Omental fat pad (tissue), 4 donors: ENCODE data around the gene FGF3. TPM values are rescaled to one million over a fixed set of nuclear protein-coding genes. Genes with fewer than 3 reads are reported as not detected.

Experiments used
- ATAC-seq: fragments of 150-250 bp; one replicate; pipeline ENCODE4 v1.9.1; 2016; ENCODE audit warnings: mild to moderate bottlenecking, moderate library complexity; ENCODE audit not compliant: low FRiP score
- DNase-seq: peaks from one replicate; pipeline ENCODE4 v3.0.0-alpha.2; 2019; ENCODE audit warnings: low spot score
- CTCF ChIP-seq, 3 donors: fragments of 450-650 bp; IDR thresholded peaks; one replicate each; pipeline ENCODE4 v1.5.1; 2016 to 2017; ENCODE audit warnings: antibody characterized with exemption in 3 of 3, mild to moderate bottlenecking in 3 of 3, moderate library complexity in 2 of 3
- total RNA-seq, 4 donors: library from RNA; depleted of rRNA; stranded (reverse); fragments of >200 nt; gene quantifications; one replicate each; pipeline ENCODE4 v1.1.0, GENCODE V29; 2016

Gene FGF3
- total RNA-seq, 4 donors from 2014 or later, result not detected

GRCh38 chr11:69864686-69865661, 45.8 kb upstream of the FGF3 start:
- ATAC-seq (no peak), DNase-seq (no peak)
- TF ChIP-seq CTCF (IDR thresholded peaks at IDR 0.05), result no peak

GRCh38 chr11:69863544-69864200, 44.5 kb upstream of the FGF3 start:
- DNase-seq, result no peak
- no peak for ATAC-seq
- TF ChIP-seq CTCF (IDR thresholded peaks at IDR 0.05), result no peak

DNA sequence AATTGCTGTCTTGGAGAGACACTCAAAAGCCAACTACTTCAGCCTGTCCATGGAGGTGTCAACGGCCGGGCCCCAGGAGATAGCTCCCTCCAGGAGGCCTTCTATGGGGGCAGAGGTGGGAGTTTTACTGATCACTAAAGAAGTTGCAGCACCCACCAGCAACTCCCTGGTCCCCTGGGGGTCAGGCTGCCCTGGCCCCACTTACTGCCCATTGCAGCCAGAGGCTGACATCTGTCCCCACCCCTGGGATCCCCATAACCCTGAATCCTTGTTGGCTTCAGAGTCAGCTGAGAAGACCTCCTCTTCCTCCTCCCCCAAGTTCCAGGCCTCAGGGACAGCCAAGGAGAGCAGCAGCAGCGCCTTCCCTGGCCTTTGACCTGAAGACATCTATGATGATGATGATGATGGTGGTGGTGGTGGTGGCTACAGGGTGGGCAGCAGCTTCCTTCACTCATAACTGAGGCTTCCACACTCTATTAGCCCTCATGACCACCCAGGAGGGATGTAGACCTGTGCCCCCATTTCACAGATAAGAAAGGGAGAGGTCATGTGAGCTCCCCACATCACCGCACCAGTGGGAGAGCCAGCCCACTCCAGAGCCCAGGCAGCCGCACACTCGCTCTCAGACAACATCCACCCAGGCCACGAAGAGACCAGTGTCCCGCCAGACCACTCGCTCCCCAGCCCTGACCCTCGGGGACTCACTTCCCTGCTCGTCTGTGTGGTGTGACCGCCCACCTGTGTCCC, 43.8 kb upstream of the FGF3 start:
- ATAC-seq (no peak), DNase-seq (no peak)
- TF ChIP-seq CTCF (IDR thresholded peaks at IDR 0.05), result no peak

GRCh38 chr11:69862331-69862771, 43.1 kb upstream of the FGF3 start:
- TF ChIP-seq CTCF (IDR thresholded peaks at IDR 0.05), result no peak
- DNase-seq (no peak), ATAC-seq (no peak)

GRCh38 chr11:69861901-69862300, 42.7 kb upstream of the FGF3 start:
- DNase-seq, result no peak
- ATAC-seq, result no peak
- TF ChIP-seq CTCF (IDR thresholded peaks at IDR 0.05), result no peak

GRCh38 chr11:69860796-69861445, 41.7 kb upstream of the FGF3 start:
- no peak for TF ChIP-seq CTCF (IDR thresholded peaks at IDR 0.05)
- ATAC-seq (no peak), DNase-seq (no peak)
